AG04449 (cell line): ENCODE measurements around the gene HES4.
A peak's percentile ranks its signal among the peaks of the same experiment; 100 is the strongest.

Source experiments
- CTCF ChIA-PET: fragments of 350-600 bp; formaldehyde crosslinking; extraction: SDS; loops from one replicate; lab custom pipeline; 2021; ENCODE audit warnings: antibody characterized with exemption; lab: Yijun Ruan, JAX
- POLR2A ChIA-PET: fragments of 400-600, 350-600 bp; formaldehyde crosslinking; extraction: SDS; loops from one replicate; lab custom pipeline; 2020; ENCODE audit warnings: antibody characterized with exemption, inconsistent platforms; lab: Yijun Ruan, JAX
- DNase-seq: peaks from one replicate; pipeline ENCODE4 v3.0.0-alpha.2; 2010; ENCODE audit warnings: low read depth, low spot score
- H3K4me3 ChIP-seq: 2 replicates; pipeline ENCODE4 v1.5.1; 2011; ENCODE audit warnings: low read depth, mild to moderate bottlenecking, control low read depth, low read length
- TF ChIP-seq, protein P1 (sequence below): IDR thresholded peaks from one replicate; pipeline ENCODE4 v1.5.1; 2011; ENCODE audit warnings: mild to moderate bottlenecking, moderate library complexity, low read length, control low read depth, inconsistent platforms; ENCODE audit not compliant: insufficient read depth; ENCODE audit errors: missing control alignments

Gene HES4

GRCh38 chr1:1035291-1035943 is 35.5 kb upstream of the HES4 start:
- TF ChIP-seq, protein P1, sequence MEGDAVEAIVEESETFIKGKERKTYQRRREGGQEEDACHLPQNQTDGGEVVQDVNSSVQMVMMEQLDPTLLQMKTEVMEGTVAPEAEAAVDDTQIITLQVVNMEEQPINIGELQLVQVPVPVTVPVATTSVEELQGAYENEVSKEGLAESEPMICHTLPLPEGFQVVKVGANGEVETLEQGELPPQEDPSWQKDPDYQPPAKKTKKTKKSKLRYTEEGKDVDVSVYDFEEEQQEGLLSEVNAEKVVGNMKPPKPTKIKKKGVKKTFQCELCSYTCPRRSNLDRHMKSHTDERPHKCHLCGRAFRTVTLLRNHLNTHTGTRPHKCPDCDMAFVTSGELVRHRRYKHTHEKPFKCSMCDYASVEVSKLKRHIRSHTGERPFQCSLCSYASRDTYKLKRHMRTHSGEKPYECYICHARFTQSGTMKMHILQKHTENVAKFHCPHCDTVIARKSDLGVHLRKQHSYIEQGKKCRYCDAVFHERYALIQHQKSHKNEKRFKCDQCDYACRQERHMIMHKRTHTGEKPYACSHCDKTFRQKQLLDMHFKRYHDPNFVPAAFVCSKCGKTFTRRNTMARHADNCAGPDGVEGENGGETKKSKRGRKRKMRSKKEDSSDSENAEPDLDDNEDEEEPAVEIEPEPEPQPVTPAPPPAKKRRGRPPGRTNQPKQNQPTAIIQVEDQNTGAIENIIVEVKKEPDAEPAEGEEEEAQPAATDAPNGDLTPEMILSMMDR, result no peak
- no peak overlapping the region for H3K4me3 ChIP-seq
- CTCF ChIA-PET, result interaction anchor here (1.3 kb wide), 1 partner anchor 51 kb away, joined by 3 read pairs; no protein-coding TSS in a partner anchor
- POLR2A ChIA-PET, result no interaction called here
- no peak for DNase-seq

GRCh38 chr1:1034439-1034781 is 34.5 kb upstream of the HES4 start:
- no peak overlapping the region for H3K4me3 ChIP-seq
- POLR2A ChIA-PET, result no interaction called here
- CTCF ChIA-PET, result interaction anchor here (2.4 kb wide), 1 partner anchor 10 kb away, joined by 11 read pairs; no protein-coding TSS in a partner anchor
- no peak for DNase-seq
- TF ChIP-seq, protein P1, result no peak

DNA sequence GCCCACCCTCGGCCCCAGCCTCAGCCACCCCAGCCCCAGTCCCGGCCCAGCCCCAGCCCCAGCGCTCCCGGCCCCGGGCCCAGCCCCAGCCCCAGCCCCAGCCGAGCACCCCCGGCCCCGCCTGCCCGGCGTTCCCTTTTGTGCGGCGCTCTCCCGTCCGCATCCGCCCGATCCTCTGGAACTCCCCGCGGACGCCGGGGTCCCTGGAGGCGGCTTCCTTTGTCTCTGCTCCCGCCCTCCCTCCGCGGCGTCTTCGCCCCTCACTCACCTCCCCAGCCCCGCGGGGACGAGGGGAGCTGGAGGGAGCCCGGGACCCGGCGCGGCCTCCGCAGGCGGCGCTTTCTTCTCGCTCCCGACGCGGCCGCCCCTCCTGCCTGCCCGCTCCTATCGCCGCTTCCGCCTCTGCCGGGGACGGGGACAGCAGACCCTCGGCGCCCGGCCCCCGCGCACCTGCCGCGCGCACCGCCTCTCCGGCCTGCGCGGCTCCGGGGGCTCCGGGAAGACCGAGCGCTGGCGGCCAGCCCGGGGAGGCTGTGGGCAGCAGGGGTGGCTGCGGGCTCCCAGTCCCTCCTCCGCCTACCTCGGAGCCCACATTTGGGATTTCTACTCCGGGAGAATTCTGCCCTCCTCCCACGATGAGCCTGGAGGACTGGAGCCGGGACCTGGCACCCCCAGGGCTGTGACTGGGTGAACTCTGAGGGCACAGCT is 34.0 kb upstream of the HES4 start:
- DNase-seq, result no peak
- TF ChIP-seq, protein P1, result no peak
- no peak overlapping the region for H3K4me3 ChIP-seq
- CTCF ChIA-PET, result interaction anchor here (0.8 to 2.4 kb wide), 5 partner anchors 10 to 174 kb away, joined by 3 to 11 read pairs (median 6); no protein-coding TSS in a partner anchor
- POLR2A ChIA-PET, result interaction anchor here (0.6 kb wide), 1 partner anchor 14 kb away, joined by 3 read pairs; the partner anchor contains the start of gene AGRN

GRCh38 chr1:1033009-1033587 is 33.2 kb upstream of the HES4 start:
- ChIA-PET POLR2A (interaction anchor here (0.6 to 0.8 kb wide), 2 partner anchors 14 kb away, joined by 3 read pairs; partner anchors contain the start of gene AGRN), CTCF (interaction anchor here (0.8 to 2.7 kb wide), 8 partner anchors 8 to 338 kb away, joined by 3 to 17 read pairs (median 6); partner anchors contain the start of gene AGRN)
- peak overlapping the region; percentile 29 for H3K4me3 ChIP-seq
- DNase-seq, result no peak
- TF ChIP-seq, protein P1, result peak; percentile 82

DNA sequence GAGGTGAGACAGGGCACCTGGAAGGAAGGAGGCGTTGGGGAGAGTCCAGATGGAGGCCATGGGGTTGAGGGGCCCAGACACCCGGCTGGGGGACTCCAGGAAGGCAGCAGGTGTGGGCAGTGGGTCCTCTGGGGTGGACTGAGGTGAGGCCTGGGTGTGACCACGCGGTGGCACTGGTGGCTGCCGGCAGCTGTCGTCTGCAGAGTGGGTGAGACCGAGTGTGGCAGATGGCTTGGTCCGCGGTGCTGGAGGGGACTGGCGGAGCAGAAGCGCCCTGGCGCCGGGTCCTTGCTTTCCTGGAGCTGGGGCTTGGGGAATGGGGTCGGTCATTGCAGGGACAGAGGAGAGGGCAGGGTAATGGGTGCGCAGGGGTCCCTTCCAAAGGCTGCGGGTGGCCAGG is 32.5 kb upstream of the HES4 start:
- no peak overlapping the region for H3K4me3 ChIP-seq
- POLR2A ChIA-PET, result interaction anchor here (0.8 to 1.2 kb wide), 2 partner anchors 13 to 14 kb away, joined by 3 to 5 read pairs; partner anchors contain the start of gene AGRN
- DNase-seq, result no peak
- TF ChIP-seq, protein P1, result no peak
- CTCF ChIA-PET, result interaction anchor here (0.7 to 2.7 kb wide), 9 partner anchors 7 to 339 kb away, joined by 3 to 17 read pairs (median 5); partner anchors contain the start of gene AGRN
